ENCODE data around the gene BEND5. TPM values are rescaled to one million over a fixed set of nuclear protein-coding genes. Genes with fewer than 3 reads are reported as not detected.

Gene BEND5
- total and polyA plus RNA-seq, 2 experiments from 2014 or later, result not detected

GRCh38 chr1:48697066-48697707 lies 79.5 kb downstream of the BEND5 start:
- no peak overlapping the region for H3K4me2 ChIP-seq (ENCODE audit: unreplicated experiment)
- H3K36me3 ChIP-seq (ENCODE audit: low read depth), result no peaks in the 10 kb centered on the region
- TF ChIP-seq EZH2phosphoT487 (IDR thresholded peaks at IDR 0.05; ENCODE audit: insufficient read depth, low read depth), result no peak
- no peak for TF ChIP-seq EZH2 (IDR thresholded peaks at IDR 0.05; ENCODE audit: insufficient read depth, poor library complexity, severe bottlenecking)
- H3K79me2 ChIP-seq (ENCODE audit: insufficient read depth), result no peaks in the 10 kb centered on the region
- no peak overlapping the region for H2AFZ ChIP-seq
- no peak overlapping the region for H3K9ac ChIP-seq
- in situ Hi-C loops (cut with MboI), result no loop called here
- no peaks in the 10 kb centered on the region for H3K9me2 ChIP-seq (ENCODE audit: insufficient read depth)
- peak; percentile 46 for DNase-seq
- H3K27me3 ChIP-seq (replicated peaks; ENCODE audit: insufficient read depth), result peaks cover 5% of the 10 kb centered on the region; the same call in 1 of the 2 replicates
- H3F3A ChIP-seq (ENCODE audit: insufficient read depth), result no peaks in the 10 kb centered on the region
- no peak overlapping the region for H3K27ac ChIP-seq
- no peaks in the 10 kb centered on the region for H3K9me3 ChIP-seq (ENCODE audit: low read depth)
- H4K20me1 ChIP-seq (ENCODE audit: insufficient read depth), result no peaks in the 10 kb centered on the region
- no peaks in the 10 kb centered on the region for H3K4me1 ChIP-seq (ENCODE audit: insufficient read depth)
- 13 to 15% methylated on average over 5 of the region's 5 CpGs for WGBS, 2 experiments (ENCODE audit: low coverage in 1 of 2, low lambda C conversion rate in 2 of 2, missing lambda C conversion rate in 2 of 2)
- no peak overlapping the region for H3K4me3 ChIP-seq

GRCh38 chr1:48695161-48695560 lies 81.5 kb downstream of the BEND5 start:
- WGBS, 2 experiments (ENCODE audit: low coverage in 1 of 2, low lambda C conversion rate in 2 of 2, missing lambda C conversion rate in 2 of 2), result 65 to 66% methylated on average over 2 of the region's 2 CpGs
- H3K9me2 ChIP-seq (ENCODE audit: insufficient read depth), result no peaks in the 10 kb centered on the region
- H3F3A ChIP-seq (ENCODE audit: insufficient read depth), result no peaks in the 10 kb centered on the region
- DNase-seq, result no peak
- H3K9me3 ChIP-seq (ENCODE audit: low read depth), result no peaks in the 10 kb centered on the region
- no peaks in the 10 kb centered on the region for H3K36me3 ChIP-seq (ENCODE audit: low read depth)
- no peak overlapping the region for H3K27ac ChIP-seq
- TF ChIP-seq EZH2 (IDR thresholded peaks at IDR 0.05; ENCODE audit: insufficient read depth, poor library complexity, severe bottlenecking) (no peak), EZH2phosphoT487 (IDR thresholded peaks at IDR 0.05; ENCODE audit: insufficient read depth, low read depth) (no peak)
- H2AFZ ChIP-seq, result no peak overlapping the region
- no peak overlapping the region for H3K4me3 ChIP-seq
- H3K4me2 ChIP-seq (ENCODE audit: unreplicated experiment), result no peak overlapping the region
- no peaks in the 10 kb centered on the region for H3K79me2 ChIP-seq (ENCODE audit: insufficient read depth)
- peaks cover 5% of the 10 kb centered on the region; the same call in 1 of the 2 replicates for H3K27me3 ChIP-seq (replicated peaks; ENCODE audit: insufficient read depth)
- no peak overlapping the region for H3K9ac ChIP-seq
- H4K20me1 ChIP-seq (ENCODE audit: insufficient read depth), result no peaks in the 10 kb centered on the region
- in situ Hi-C loops (cut with MboI), result no loop called here
- H3K4me1 ChIP-seq (ENCODE audit: insufficient read depth), result no peaks in the 10 kb centered on the region

- Histone ChIP-seq H3K9ac (no peak overlapping the region), H3K4me1 (ENCODE audit: insufficient read depth) (no peaks in the 10 kb centered on the region), H4K20me1 (ENCODE audit: insufficient read depth) (no peaks in the 10 kb centered on the region), H3K9me2 (ENCODE audit: insufficient read depth) (no peaks in the 10 kb centered on the region), H3K27ac (no peak overlapping the region), H3K4me3 (no peak overlapping the region), H3K79me2 (ENCODE audit: insufficient read depth) (no peaks in the 10 kb centered on the region), H3K9me3 (ENCODE audit: low read depth) (no peaks in the 10 kb centered on the region), H2AFZ (no peak overlapping the region), H3K4me2 (ENCODE audit: unreplicated experiment) (no peak overlapping the region), H3K36me3 (ENCODE audit: low read depth) (no peaks in the 10 kb centered on the region), H3F3A (ENCODE audit: insufficient read depth) (no peaks in the 10 kb centered on the region), H3K27me3 (replicated peaks; ENCODE audit: insufficient read depth) (peaks cover 5% of the 10 kb centered on the region; the same call in 1 of the 2 replicates)
- WGBS, 2 experiments (ENCODE audit: low coverage in 1 of 2, low lambda C conversion rate in 2 of 2, missing lambda C conversion rate in 2 of 2), result 25 to 36% methylated on average over 12 of the region's 12 CpGs
- in situ Hi-C loops (cut with MboI), result no loop called here
- no peak for DNase-seq
- TF ChIP-seq EZH2 (IDR thresholded peaks at IDR 0.05; ENCODE audit: insufficient read depth, poor library complexity, severe bottlenecking), result no peak
- TF ChIP-seq EZH2phosphoT487 (IDR thresholded peaks at IDR 0.05; ENCODE audit: insufficient read depth, low read depth), result no peak
Observed at GRCh38 chr1:48693674-48694320, 82.9 kb downstream of the BEND5 start.

- Histone ChIP-seq H3K27ac (no peak overlapping the region), H3K9me2 (ENCODE audit: insufficient read depth) (no peaks in the 10 kb centered on the region), H4K20me1 (ENCODE audit: insufficient read depth) (no peaks in the 10 kb centered on the region), H3K4me1 (ENCODE audit: insufficient read depth) (no peaks in the 10 kb centered on the region), H3K9ac (no peak overlapping the region), H3K36me3 (ENCODE audit: low read depth) (no peaks in the 10 kb centered on the region), H2AFZ (no peak overlapping the region), H3K4me3 (no peak overlapping the region), H3K4me2 (ENCODE audit: unreplicated experiment) (no peak overlapping the region), H3K79me2 (ENCODE audit: insufficient read depth) (no peaks in the 10 kb centered on the region), H3F3A (ENCODE audit: insufficient read depth) (no peaks in the 10 kb centered on the region), H3K9me3 (ENCODE audit: low read depth) (no peaks in the 10 kb centered on the region), H3K27me3 (replicated peaks; ENCODE audit: insufficient read depth) (peaks cover 5% of the 10 kb centered on the region; the same call in 1 of the 2 replicates)
- in situ Hi-C loops (cut with MboI), result no loop called here
- WGBS, 2 experiments (ENCODE audit: low coverage in 1 of 2, low lambda C conversion rate in 2 of 2, missing lambda C conversion rate in 2 of 2), result 68 to 74% methylated on average over 10 to 11 of the region's 11 CpGs
- DNase-seq, result no peak
- no peak for TF ChIP-seq EZH2 (IDR thresholded peaks at IDR 0.05; ENCODE audit: insufficient read depth, poor library complexity, severe bottlenecking)
- TF ChIP-seq EZH2phosphoT487 (IDR thresholded peaks at IDR 0.05; ENCODE audit: insufficient read depth, low read depth), result no peak
Observed at GRCh38 chr1:48693180-48693579, 83.5 kb downstream of the BEND5 start.

Measured in GM23248 (cell line).